Hematopoietic multipotent progenitor cell (in vitro differentiated cells): ENCODE results near the gene GPR137B. TPM values are rescaled to one million over a fixed set of nuclear protein-coding genes. Genes with fewer than 3 reads are reported as not detected.
"Not testable (repeated sequence)": the region's sequence is repeated elsewhere in the genome, so short reads cannot be mapped to it uniquely, and the experiment has no call there.

ENCODE experiments used
- DNase-seq, 3 donors: peaks; one replicate each; pipeline ENCODE4 v3.0.0-alpha.2; 2011 to 2015; ENCODE audit warnings: low read depth in 2 of 3, low spot score in 2 of 3
- total RNA-seq: library from RNA; depleted of rRNA; stranded (reverse); fragments of >200 nt; gene quantifications from one replicate; pipeline ENCODE4 v1.2.3, GENCODE V29; 2012

Gene GPR137B
- total RNA-seq, 1 donor: 11.6 TPM

GRCh38 chr1:236158072-236158471 is 15.7 kb downstream of the GPR137B start:
- not testable (repeated sequence) for DNase-seq

DNA sequence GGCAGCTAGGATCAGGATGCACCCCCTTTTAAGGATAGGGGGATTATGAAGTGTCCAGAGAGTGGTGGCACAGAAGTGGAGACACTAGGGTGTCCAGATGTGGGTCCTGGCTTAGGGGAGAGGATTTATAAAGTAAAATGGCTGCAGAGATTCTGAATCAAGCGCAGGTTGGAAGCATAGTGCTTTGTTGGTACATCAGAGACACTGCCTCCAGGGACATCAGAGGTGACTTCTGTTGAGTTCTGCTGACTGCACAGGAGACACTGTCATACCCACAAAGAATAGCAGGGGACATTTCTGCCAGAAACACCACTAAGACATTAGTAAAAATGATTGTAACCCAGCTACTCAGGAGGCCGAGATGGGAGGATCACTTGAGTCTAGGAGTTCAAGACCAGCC is 16.4 kb downstream of the GPR137B start:
- DNase-seq: no peak

DNA sequence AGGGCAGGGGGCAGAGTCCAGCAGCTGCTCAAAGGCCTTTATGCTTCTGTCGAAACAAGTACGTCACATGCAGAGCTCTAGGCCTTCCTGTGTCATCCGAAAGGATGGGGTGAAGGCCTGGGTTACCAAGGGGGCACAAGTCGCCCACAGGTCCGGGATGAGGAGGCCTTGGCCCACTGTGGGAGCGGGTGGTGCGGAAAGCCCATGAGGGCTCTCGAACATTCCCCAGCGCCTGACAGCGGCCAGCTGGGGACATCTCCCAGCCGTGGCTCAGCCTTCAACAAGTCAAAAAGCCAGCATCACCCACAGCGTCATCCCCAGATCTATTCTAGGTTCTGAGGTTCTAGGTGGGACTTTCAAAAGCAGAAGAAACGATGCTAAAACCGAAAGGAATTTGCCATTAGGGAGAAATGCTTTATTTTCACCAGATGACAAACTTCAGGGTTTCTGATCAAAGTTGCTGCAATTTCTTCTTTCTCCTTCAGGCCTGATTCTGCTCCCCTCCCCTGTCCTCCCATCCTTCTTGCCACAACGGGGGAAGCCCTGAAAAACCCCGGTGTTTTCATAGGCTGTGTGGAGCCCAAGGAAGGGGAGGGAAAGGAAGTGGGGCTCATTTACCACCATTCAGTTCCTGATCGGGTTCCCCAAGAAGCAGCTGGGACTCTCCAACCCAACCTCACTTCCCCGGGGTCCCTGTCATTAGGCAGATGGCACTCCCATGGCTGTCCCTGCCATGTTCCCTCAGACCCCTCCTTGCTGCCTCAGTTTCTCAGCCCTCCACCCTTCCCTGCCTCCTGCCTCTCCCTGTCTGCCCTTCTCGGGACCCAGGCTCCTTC is 17.6 kb downstream of the GPR137B start:
- DNase-seq: no peak

DNA sequence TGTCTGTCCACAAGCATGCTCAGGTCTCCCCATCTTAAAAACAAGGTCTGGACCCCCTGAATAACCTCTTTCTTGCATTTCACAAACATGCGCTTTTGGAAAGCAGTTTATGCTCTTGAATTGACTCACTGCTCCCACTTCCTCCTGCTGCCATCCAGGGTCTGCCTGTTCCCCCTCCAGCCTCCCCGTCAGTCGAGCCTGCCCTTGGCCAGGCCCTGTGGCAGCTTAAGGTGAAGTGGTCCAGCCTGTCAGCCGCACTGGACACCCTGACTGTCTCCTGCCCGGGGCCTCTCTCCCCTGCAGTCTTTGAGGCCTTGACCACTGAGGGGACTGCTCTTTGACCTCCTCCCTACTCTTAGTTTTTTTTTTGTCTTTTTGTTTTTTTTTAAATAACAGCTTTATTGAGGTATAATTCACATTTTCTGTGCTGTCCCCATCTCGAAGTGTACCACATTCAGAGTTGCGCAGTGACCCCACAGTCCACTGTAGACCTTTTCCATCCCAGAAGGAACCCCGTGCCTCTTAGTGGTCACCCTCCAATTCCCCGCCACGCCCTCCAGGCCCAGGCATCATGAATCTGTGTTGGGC is 18.3 kb downstream of the GPR137B start:
- DNase-seq: no peak

DNA sequence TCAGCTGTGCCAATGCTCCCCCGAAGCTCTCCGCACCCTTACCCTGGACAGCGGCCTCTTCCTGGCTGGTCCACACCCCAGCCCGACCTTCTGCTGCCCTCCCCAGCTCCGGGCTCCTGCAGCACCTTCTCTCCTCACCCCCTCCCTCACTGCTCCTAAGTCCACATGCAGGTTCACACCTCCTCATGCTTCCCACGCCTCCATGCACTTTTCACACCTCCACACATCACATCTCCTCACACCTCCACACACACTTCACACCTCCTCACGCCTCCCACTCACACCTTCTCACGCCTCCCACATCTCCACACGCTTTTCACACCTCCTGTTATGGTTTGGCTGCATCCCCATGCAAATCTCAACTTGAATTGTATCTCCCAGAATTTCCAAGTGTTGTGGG is 18.9 kb downstream of the GPR137B start:
- no peak for DNase-seq

- DNase-seq: not testable (repeated sequence)
Observed at GRCh38 chr1:236161755-236162154, 19.4 kb downstream of the GPR137B start.

DNA sequence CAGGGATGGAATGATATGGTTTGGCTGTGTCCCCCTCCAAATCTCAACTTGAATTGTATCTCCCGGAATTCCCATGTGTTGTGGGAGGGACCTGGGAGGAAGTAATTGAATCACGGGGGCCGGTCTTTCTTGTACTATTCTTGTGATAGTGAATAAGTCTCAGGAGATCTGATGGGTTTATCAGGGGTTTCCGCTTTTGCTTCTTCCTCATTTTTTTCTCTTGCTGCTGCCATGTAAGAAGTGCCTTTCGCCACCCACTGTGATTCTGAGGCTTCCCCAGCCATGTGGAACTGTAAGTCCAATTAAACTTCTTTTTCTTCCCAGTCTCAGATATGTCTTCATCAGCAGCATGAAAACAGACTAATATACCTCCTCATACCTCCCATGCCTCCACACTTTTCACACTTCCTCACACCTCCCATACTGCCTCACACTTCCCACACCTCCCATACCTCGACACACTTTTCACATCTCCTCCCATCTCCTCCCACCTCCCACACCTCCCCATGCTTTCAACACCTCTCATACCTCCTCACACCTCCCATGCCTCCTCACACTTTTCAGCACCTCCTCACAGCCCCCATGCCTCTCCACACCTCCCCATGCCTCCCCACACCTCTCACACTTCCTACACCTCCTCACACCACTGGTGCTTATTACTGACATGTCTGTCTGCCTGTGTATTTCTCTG is 21.3 kb downstream of the GPR137B start:
- DNase-seq: no peak

DNA sequence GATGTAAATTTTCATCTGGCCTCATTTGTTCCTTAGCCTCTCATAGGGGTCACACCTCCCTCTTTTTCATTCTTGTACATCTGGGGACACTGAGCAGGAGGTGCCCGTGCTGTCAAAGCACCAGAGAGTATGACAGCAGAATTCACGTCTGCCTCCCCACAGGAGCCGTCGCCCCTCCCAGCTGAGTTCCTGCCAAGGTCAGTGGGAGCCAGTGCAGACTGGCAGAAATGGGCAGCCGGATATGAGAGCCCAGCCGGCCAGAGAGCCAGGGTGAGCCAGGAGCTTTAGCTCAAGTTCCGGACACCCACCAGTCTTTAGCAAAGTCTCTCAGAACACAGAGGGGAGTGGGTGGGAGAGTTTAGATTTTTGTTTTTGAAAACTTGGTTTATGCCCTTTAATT is 21.9 kb downstream of the GPR137B start:
- no peak for DNase-seq

DNA sequence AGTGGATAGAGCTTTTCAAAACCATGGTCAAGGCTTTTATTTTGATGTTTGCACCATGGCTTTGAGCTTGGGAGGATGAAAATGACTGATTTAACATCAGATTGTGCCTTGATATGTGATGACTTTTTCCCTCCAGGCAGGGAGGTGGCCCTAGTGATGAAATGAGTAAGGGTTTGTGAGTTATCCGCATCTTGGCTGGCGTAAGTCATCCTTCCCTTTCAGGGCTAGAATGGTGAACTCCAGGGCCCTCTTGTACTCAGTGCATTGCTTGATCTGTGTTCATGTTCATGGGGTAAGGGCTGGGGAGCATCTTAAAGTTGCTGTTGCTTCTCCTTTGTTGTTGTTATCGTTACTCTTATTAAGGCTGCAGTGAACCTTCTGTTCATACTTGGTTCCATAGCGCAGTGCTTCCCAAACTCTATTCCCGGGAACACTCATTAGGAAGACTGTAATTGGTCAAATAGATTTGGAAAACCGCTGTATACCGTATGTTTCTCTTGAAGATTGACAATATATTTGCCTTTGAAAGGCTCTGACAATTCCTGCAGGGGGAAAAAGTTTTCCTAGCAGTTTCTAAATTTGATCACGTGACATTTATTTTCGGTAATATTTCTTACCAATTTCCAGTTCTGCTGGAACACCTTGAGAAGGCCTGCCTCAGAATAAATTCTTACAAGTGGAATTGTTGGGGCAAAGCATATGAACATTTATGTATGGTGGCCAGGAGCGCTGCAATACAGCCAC is 23.1 kb downstream of the GPR137B start:
- DNase-seq: no peak

DNA sequence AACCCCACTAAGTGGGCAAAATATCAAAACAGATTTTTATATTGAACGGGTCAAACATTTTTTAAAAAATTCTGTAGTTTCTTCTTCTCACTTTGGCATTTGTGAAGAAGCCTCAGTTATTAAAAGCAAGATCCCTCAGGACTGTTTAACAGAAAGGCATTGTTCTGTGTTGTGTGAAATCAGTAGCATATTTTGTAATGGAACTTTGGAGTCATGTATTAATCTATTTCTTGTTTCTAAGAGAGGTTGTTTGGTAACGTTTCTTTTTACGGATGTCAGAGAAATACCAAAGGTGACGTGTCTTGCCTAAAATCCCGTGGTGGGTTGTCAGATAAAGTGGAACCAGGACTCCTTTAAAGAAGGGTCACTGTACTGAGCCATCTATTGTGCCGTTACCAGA is 23.7 kb downstream of the GPR137B start:
- no peak for DNase-seq

- DNase-seq: no peak
Observed at GRCh38 chr1:236167154-236167553, 24.8 kb downstream of the GPR137B start.

DNA sequence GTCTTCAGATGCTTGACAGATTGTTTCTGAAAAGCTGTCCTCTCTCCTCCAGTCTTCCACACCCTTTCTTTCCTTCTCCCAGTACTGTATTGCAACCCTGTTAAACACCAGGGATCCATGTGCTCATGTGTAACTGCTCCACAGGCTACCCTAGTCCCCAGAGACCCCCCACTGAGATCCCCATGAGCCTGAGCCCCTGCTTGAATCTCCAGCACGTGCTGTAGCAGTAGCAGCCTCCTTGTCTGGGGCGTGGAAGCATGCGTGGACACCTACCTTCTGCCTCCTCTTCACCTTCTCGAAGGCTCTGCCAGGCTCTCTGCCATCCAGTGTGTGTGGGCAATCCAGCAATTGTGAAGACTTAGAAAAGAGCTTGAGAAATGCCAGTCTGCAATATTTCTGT is 25.2 kb downstream of the GPR137B start:
- no peak for DNase-seq

GRCh38 chr1:236168716-236169429 is 26.5 kb downstream of the GPR137B start:
- no peak for DNase-seq

DNA sequence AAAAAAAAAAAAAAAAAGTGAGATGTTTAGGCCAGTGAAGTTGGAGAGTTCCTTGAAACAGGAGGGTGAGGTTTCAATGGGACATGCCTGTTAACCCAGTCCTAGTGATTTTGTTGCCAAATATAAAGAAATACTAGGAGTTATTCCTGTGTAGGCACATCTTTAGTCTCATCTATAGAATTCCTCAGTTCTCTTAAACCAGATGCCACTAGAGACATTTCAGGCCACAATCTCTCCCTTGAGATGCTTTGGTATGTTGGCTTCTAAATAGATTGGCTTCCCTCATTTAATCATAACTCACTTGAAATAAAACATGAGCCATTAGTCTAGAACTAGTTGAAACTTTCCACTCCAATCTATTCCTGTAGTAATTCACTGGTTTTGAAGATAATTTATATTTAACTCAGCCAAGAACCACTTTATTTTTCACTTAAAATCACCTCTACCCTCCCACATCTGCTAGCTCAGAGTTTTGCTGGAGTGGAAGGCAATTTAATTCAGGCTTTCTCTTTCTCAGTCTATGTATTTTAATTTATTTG is 29.8 kb downstream of the GPR137B start:
- DNase-seq: no peak

DNA sequence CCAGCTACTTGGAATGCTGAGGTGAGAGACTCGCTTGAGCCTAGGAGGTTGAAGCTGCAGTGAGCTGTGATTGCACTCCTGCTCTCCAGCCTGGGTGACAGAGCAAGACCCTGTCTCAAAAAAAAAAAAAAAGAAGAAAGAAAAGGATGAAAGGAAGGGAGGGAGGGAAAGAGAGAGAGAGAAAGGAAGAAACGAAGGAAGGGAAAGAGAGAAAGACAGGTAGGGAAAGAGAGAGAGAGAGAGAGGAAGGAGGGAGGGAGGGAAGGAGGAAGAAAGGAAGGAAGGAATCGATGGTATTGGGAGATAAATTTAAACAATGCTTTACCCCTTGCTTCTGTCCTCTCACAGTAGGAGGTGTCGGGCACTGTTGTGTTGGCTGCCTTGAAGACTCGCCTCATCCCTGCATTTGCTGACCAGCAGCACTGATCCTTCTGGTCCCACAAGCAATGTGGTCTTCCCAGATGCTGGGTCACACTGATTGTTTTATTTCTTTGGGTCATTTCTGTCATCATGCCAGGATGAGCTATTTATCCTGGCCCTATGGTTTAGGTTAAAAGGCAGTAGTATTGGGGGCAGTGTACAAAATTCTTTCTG is 30.9 kb downstream of the GPR137B start:
- DNase-seq: no peak

DNA sequence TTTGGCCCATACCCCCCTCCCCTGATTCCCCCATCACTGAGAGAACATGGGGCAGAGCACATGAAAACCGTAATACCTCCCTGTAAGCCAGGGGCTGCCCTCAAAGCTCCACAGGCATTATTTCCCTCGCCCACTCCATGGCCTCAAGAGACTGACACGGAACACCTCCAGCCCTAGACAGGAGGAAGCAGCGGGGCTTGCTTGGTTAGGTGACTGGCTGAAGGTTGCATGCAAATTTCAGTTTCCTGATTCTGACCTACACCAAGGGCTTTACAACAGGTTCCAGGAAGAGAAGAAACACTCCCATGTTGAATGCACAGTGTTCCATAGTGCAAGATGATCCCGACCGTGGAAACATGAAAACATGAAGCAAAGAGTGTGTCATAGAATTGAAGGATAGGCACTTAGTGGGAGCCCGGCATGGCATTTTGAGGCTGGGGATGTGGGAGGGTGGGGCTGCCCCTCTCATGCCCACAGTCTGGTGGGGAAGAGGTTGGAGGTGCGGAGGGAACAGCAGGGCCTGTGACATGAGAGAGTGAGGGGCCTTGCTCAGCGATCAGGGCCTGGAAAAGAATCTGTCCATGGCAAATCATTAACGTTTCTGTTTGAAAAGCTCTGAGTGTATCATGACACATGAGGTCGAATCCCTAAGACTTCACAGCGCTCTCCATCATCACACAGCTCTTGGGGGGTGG is 33.5 kb downstream of the GPR137B start:
- DNase-seq: no peak

- no peak for DNase-seq
Observed at GRCh38 chr1:236176337-236177336, 34.3 kb downstream of the GPR137B start.

DNA sequence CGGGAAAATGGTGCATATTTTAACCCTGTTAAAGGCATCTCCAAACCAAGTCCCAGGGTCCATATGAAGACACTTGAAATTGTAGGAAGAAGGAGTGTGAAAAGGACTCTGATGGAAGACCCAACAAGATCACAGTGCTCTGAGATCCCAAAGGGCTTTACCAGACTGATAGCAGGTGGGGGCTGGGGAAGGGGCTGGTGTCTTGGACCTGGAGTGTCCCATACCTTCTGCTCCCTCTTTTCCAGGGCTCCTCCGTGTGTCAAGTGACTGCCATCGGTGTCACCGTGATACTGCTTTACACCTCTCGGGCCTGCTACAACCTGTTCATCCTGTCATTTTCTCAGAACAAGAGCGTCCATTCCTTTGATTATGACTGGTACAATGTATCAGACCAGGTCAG is 37.3 kb downstream of the GPR137B start:
- DNase-seq: no peak
